ENCODE measurements around the gene LIPT2.

Gene LIPT2

GRCh38 chr11:74493791-74494630 lies 487 bp upstream of the LIPT2 start:
- Histone ChIP-seq H3K4me1 (ENCODE audit: low read length) (peaks cover 10% of the 10 kb centered on the region; the same call in 1 of the 2 replicates), H4K20me1 (ENCODE audit: insufficient read depth, low read length) (no peaks in the 10 kb centered on the region), H3K36me3 (replicated peaks; ENCODE audit: insufficient read depth, low read length) (no peaks in the 10 kb centered on the region), H3K4me2 (ENCODE audit: low read depth, low read length) (peak overlapping the region; percentile 93), H3F3A (ENCODE audit: insufficient read depth, low read length) (peaks cover 10% of the 10 kb centered on the region), H3K9me2 (replicated peaks; ENCODE audit: insufficient read depth, low read length) (no peaks in the 10 kb centered on the region), H3K9me3 (replicated peaks; ENCODE audit: insufficient read depth, low read length) (no peaks in the 10 kb centered on the region), H2AFZ (ENCODE audit: low read length) (peak overlapping the region; percentile 98), H3K9ac (ENCODE audit: low read length) (peak overlapping the region; percentile 98), H3K79me2 (ENCODE audit: low read length) (no peaks in the 10 kb centered on the region), H3K4me3 (ENCODE audit: low read length) (peak overlapping the region; percentile 94), H3K27ac (ENCODE audit: low read length) (peak overlapping the region; percentile 98; the same call in 1 of the 2 replicates), H3K27me3 (replicated peaks; ENCODE audit: insufficient read depth, low read length) (no peaks in the 10 kb centered on the region)
- no peak for TF ChIP-seq CTCF (IDR thresholded peaks at IDR 0.05; ENCODE audit: low read length)
- DNase-seq: no peak

- Histone ChIP-seq H3K9me2 (replicated peaks; ENCODE audit: insufficient read depth, low read length) (no peaks in the 10 kb centered on the region), H3K9ac (ENCODE audit: low read length) (no peak overlapping the region), H3K4me2 (ENCODE audit: low read depth, low read length) (peak overlapping the region; percentile 50; the same call in 1 of the 2 replicates), H3K79me2 (ENCODE audit: low read length) (no peaks in the 10 kb centered on the region), H3K27me3 (replicated peaks; ENCODE audit: insufficient read depth, low read length) (no peaks in the 10 kb centered on the region), H3F3A (ENCODE audit: insufficient read depth, low read length) (peaks cover 10% of the 10 kb centered on the region), H3K27ac (ENCODE audit: low read length) (no peak overlapping the region), H3K9me3 (replicated peaks; ENCODE audit: insufficient read depth, low read length) (no peaks in the 10 kb centered on the region), H3K4me3 (ENCODE audit: low read length) (no peak overlapping the region), H4K20me1 (ENCODE audit: insufficient read depth, low read length) (no peaks in the 10 kb centered on the region), H2AFZ (ENCODE audit: low read length) (no peak overlapping the region), H3K36me3 (replicated peaks; ENCODE audit: insufficient read depth, low read length) (no peaks in the 10 kb centered on the region), H3K4me1 (ENCODE audit: low read length) (peaks cover 10% of the 10 kb centered on the region; the same call in 1 of the 2 replicates)
- no peak for DNase-seq
- no peak for TF ChIP-seq EZH2 (optimal IDR thresholded peaks at IDR 0.05; ENCODE audit: low read depth, low read length)
- no peak for TF ChIP-seq CTCF (IDR thresholded peaks at IDR 0.05; ENCODE audit: low read length)
- no peak for TF ChIP-seq EZH2phosphoT487 (IDR thresholded peaks at IDR 0.05; ENCODE audit: low read length)
Measured at GRCh38 chr11:74492084-74492483, 1.4 kb downstream of the LIPT2 start.

GRCh38 chr11:74490941-74491340 lies 2.6 kb downstream of the LIPT2 start:
- H3K9ac ChIP-seq (ENCODE audit: low read length): no peak overlapping the region
- no peaks in the 10 kb centered on the region for H3K9me2 ChIP-seq (replicated peaks; ENCODE audit: insufficient read depth, low read length)
- no peak for DNase-seq
- no peak overlapping the region for H3K4me3 ChIP-seq (ENCODE audit: low read length)
- no peak overlapping the region for H2AFZ ChIP-seq (ENCODE audit: low read length)
- H3K79me2 ChIP-seq (ENCODE audit: low read length): no peaks in the 10 kb centered on the region
- H3K4me2 ChIP-seq (ENCODE audit: low read depth, low read length): no peak overlapping the region
- H3K36me3 ChIP-seq (replicated peaks; ENCODE audit: insufficient read depth, low read length): no peaks in the 10 kb centered on the region
- TF ChIP-seq EZH2phosphoT487 (IDR thresholded peaks at IDR 0.05; ENCODE audit: low read length) (no peak), CTCF (IDR thresholded peaks at IDR 0.05; ENCODE audit: low read length) (no peak), EZH2 (optimal IDR thresholded peaks at IDR 0.05; ENCODE audit: low read depth, low read length) (no peak)
- H3F3A ChIP-seq (ENCODE audit: insufficient read depth, low read length): peaks cover 10% of the 10 kb centered on the region
- H4K20me1 ChIP-seq (ENCODE audit: insufficient read depth, low read length): no peaks in the 10 kb centered on the region
- H3K27ac ChIP-seq (ENCODE audit: low read length): no peak overlapping the region
- peaks cover 10% of the 10 kb centered on the region; the same call in 1 of the 2 replicates for H3K4me1 ChIP-seq (ENCODE audit: low read length)
- H3K9me3 ChIP-seq (replicated peaks; ENCODE audit: insufficient read depth, low read length): no peaks in the 10 kb centered on the region
- no peaks in the 10 kb centered on the region for H3K27me3 ChIP-seq (replicated peaks; ENCODE audit: insufficient read depth, low read length)
